ENCODE results near the gene CHIT1. TPM values are rescaled to one million over a fixed set of nuclear protein-coding genes. Genes with fewer than 3 reads are reported as not detected.

The CHIT1 gene
- total RNA-seq, 1 experiment from 2014 or later, result not detected

DNA sequence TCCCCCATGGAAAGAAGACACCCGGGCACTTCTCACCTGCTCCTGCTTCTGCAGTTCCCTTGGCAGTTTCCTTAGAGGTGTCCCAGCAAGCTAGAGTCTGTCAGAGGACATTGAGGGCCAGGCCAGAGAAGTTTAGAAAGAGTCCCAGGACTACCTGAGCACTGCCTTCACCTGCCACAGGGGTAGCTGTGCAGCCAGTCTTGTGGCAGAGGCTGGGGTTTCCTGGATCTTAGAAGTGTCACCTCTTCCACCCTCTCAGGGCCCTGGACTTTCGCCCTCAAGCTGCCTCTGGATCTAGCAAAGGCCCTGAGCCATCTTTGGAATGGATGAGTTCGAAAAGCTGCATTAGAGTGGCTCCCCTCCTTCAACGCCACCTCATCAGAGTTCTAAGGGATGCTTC is 41.0 kb upstream of the CHIT1 start:
- Histone ChIP-seq H3K36me3 (ENCODE audit: control insufficient read depth, insufficient read depth, low read length) (no peaks in the 10 kb centered on the region), H3K4me3 (ENCODE audit: low read depth in 2 of 2, low read length in 2 of 2) (no peak overlapping the region), H3K27ac (ENCODE audit: low read length) (no peak overlapping the region), H3K9me3 (ENCODE audit: control insufficient read depth, insufficient read depth, low read depth, low read length) (no peaks in the 10 kb centered on the region), H3K27me3 (ENCODE audit: control insufficient read depth, insufficient read depth, low read length) (no peaks in the 10 kb centered on the region), H3K4me1 (ENCODE audit: control insufficient read depth, insufficient read depth, low read length) (peaks cover 6% of the 10 kb centered on the region)
- TF ChIP-seq, protein P1, sequence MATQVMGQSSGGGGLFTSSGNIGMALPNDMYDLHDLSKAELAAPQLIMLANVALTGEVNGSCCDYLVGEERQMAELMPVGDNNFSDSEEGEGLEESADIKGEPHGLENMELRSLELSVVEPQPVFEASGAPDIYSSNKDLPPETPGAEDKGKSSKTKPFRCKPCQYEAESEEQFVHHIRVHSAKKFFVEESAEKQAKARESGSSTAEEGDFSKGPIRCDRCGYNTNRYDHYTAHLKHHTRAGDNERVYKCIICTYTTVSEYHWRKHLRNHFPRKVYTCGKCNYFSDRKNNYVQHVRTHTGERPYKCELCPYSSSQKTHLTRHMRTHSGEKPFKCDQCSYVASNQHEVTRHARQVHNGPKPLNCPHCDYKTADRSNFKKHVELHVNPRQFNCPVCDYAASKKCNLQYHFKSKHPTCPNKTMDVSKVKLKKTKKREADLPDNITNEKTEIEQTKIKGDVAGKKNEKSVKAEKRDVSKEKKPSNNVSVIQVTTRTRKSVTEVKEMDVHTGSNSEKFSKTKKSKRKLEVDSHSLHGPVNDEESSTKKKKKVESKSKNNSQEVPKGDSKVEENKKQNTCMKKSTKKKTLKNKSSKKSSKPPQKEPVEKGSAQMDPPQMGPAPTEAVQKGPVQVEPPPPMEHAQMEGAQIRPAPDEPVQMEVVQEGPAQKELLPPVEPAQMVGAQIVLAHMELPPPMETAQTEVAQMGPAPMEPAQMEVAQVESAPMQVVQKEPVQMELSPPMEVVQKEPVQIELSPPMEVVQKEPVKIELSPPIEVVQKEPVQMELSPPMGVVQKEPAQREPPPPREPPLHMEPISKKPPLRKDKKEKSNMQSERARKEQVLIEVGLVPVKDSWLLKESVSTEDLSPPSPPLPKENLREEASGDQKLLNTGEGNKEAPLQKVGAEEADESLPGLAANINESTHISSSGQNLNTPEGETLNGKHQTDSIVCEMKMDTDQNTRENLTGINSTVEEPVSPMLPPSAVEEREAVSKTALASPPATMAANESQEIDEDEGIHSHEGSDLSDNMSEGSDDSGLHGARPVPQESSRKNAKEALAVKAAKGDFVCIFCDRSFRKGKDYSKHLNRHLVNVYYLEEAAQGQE (IDR thresholded peaks at IDR 0.05; ENCODE audit: insufficient read depth in 1 of 2, low read depth in 2 of 2, low read length in 1 of 2), result no peak
- no peak for TF ChIP-seq SIN3A (IDR thresholded peaks at IDR 0.05; ENCODE audit: borderline replicate concordance, insufficient read depth, low read depth, low read length)
- TF ChIP-seq POLR2AphosphoS5 (IDR thresholded peaks at IDR 0.05; ENCODE audit: low read depth, low read length), result no peak
- no peak for TF ChIP-seq TCF7L2 (IDR thresholded peaks at IDR 0.05; ENCODE audit: low read depth, low read length)
- TF ChIP-seq, protein P2, sequence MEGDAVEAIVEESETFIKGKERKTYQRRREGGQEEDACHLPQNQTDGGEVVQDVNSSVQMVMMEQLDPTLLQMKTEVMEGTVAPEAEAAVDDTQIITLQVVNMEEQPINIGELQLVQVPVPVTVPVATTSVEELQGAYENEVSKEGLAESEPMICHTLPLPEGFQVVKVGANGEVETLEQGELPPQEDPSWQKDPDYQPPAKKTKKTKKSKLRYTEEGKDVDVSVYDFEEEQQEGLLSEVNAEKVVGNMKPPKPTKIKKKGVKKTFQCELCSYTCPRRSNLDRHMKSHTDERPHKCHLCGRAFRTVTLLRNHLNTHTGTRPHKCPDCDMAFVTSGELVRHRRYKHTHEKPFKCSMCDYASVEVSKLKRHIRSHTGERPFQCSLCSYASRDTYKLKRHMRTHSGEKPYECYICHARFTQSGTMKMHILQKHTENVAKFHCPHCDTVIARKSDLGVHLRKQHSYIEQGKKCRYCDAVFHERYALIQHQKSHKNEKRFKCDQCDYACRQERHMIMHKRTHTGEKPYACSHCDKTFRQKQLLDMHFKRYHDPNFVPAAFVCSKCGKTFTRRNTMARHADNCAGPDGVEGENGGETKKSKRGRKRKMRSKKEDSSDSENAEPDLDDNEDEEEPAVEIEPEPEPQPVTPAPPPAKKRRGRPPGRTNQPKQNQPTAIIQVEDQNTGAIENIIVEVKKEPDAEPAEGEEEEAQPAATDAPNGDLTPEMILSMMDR (IDR thresholded peaks at IDR 0.05), result no peak
- ChIA-PET POLR2A (no interaction called here), CTCF (interaction anchor here (0.6 to 1.1 kb wide), 3 partner anchors 52 to 230 kb away, joined by 3 to 4 read pairs (median 3); no protein-coding TSS in a partner anchor)
- no TSS peak for BruUV-seq (replicated peaks)
- in situ Hi-C loops (cut with HindIII; ENCODE audit: low pct_unique_long_range_greater_than_20kb, low sequenced_read_pairs) (no loop called here), intact Hi-C loops (cut with micrococcal nuclease; ENCODE audit: unreplicated experiment) (no loop called here)
- ATAC-seq, result no peak
- DNase-seq (ENCODE audit: low read depth, low spot score), result no peak

DNA sequence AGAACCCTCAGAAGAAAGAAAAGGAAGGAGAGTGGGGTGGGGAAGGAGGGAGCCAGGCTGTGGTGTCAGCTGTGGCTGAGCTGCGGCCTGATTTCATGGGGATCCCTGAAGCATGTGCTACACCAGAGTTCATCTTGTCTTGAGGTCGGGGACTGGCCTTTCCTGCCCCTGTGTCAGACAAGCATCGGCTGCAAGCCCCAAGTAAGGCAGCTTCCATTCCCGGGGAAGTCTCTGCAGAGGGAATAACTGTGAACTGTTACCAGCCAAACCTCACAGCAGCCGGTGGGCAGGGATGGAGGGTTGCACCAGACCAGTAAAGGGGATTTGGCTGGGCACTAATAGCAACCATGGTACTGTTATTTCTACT is 40.2 kb upstream of the CHIT1 start:
- H3K4me1 ChIP-seq (ENCODE audit: control insufficient read depth, insufficient read depth, low read length), result peaks cover 6% of the 10 kb centered on the region
- no peaks in the 10 kb centered on the region for H3K36me3 ChIP-seq (ENCODE audit: control insufficient read depth, insufficient read depth, low read length)
- BruUV-seq (replicated peaks), result no TSS peak
- no peaks in the 10 kb centered on the region for H3K27me3 ChIP-seq (ENCODE audit: control insufficient read depth, insufficient read depth, low read length)
- intact Hi-C loops (cut with micrococcal nuclease; ENCODE audit: unreplicated experiment), result loop anchor here (1.0 kb wide), 1 partner anchor 230 kb away; no protein-coding TSS in a partner anchor
- H3K27ac ChIP-seq (ENCODE audit: low read length), result no peak overlapping the region
- TF ChIP-seq TCF7L2 (IDR thresholded peaks at IDR 0.05; ENCODE audit: low read depth, low read length) (no peak), SIN3A (IDR thresholded peaks at IDR 0.05; ENCODE audit: borderline replicate concordance, insufficient read depth, low read depth, low read length) (no peak), POLR2AphosphoS5 (IDR thresholded peaks at IDR 0.05; ENCODE audit: low read depth, low read length) (no peak)
- TF ChIP-seq, protein P2 (IDR thresholded peaks at IDR 0.05), result no peak
- TF ChIP-seq, protein P1 (IDR thresholded peaks at IDR 0.05; ENCODE audit: insufficient read depth in 1 of 2, low read depth in 2 of 2, low read length in 1 of 2), result no peak
- CTCF ChIA-PET, result interaction anchor here (0.5 to 1.6 kb wide), 5 partner anchors 28 to 551 kb away, joined by 3 to 14 read pairs (median 5); no protein-coding TSS in a partner anchor
- no peak overlapping the region for H3K4me3 ChIP-seq (ENCODE audit: low read depth in 2 of 2, low read length in 2 of 2)
- no peak for ATAC-seq
- no peak for DNase-seq (ENCODE audit: low read depth, low spot score)
- POLR2A ChIA-PET, result interaction anchor here (0.5 kb wide), 1 partner anchor 28 kb away, joined by 3 read pairs; no protein-coding TSS in a partner anchor
- H3K9me3 ChIP-seq (ENCODE audit: control insufficient read depth, insufficient read depth, low read depth, low read length), result no peaks in the 10 kb centered on the region
- in situ Hi-C loops (cut with HindIII; ENCODE audit: low pct_unique_long_range_greater_than_20kb, low sequenced_read_pairs), result no loop called here

Measured in Panc1 (cell line).